ENCODE results near the gene UPF3A.

DNA sequence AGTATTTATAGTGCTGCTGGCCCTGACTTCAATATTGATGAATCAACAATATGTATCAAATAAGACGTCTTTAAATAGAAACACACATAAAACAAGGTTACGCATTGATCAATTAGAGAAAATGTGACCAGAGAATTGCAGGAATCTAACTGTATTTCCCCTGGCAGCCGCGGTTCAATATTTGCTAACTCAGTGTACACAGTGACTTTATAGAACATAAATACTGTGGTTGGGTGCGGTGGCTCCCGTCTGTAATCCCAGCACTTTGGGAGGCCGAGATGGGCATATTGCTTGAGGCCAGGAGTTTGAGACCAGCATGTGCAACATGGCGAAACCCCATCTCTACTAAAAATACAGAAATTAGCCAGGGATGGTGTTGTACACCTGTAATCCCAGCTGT lies 22.8 kb upstream of the UPF3A start:
- no peak for TF ChIP-seq CTCF (IDR thresholded peaks at IDR 0.05; ENCODE audit: low read length)
- no peak for TF ChIP-seq EZH2 (IDR thresholded peaks at IDR 0.05; ENCODE audit: borderline replicate concordance, low read length)

Data from OCI-LY1 (cell line).